GM23248 (cell line): ENCODE results near the gene HAGH. TPM values are rescaled to one million over a fixed set of nuclear protein-coding genes. Genes with fewer than 3 reads are reported as not detected.

Source experiments
- DNase-seq: peaks from one replicate; pipeline ENCODE4 v3.0.0-alpha.2; 2015
- H2AFZ ChIP-seq: fragments of 200-600 bp; sonication (generic); 2 replicates; pipeline ENCODE4 v1.6.1; 2016; ENCODE audit warnings: antibody characterized with exemption
- H3F3A ChIP-seq: fragments of 200-600 bp; sonication (generic); 2 replicates; pipeline ENCODE4 v1.6.1; 2016; ENCODE audit warnings: mild to moderate bottlenecking, antibody characterized with exemption, mixed run types; ENCODE audit not compliant: insufficient read depth
- H3K27ac ChIP-seq: fragments of 200-600 bp; sonication (generic); 2 replicates; pipeline ENCODE4 v1.5.1; 2016; ENCODE audit warnings: mild to moderate bottlenecking
- H3K27me3 ChIP-seq: fragments of 200-600 bp; sonication (generic); replicated peaks from 2 replicates; pipeline ENCODE4 v1.6.1; 2016; ENCODE audit warnings: mild to moderate bottlenecking; ENCODE audit not compliant: insufficient read depth
- H3K36me3 ChIP-seq: fragments of 200-600 bp; sonication (generic); 2 replicates; pipeline ENCODE4 v1.6.1; 2016; ENCODE audit warnings: low read depth, mild to moderate bottlenecking
- H3K4me1 ChIP-seq: fragments of 200-600 bp; sonication (generic); 2 replicates; pipeline ENCODE4 v1.6.1; 2016; ENCODE audit warnings: mild to moderate bottlenecking; ENCODE audit not compliant: insufficient read depth
- H3K4me2 ChIP-seq: fragments of 200-600 bp; sonication (generic); one replicate; pipeline ENCODE4 v1.6.1; 2016; ENCODE audit warnings: mild to moderate bottlenecking; ENCODE audit not compliant: unreplicated experiment
- H3K4me3 ChIP-seq: fragments of 200-600 bp; sonication (generic); 2 replicates; pipeline ENCODE4 v1.5.1; 2016; ENCODE audit warnings: mild to moderate bottlenecking
- H3K79me2 ChIP-seq: fragments of 200-600 bp; sonication (generic); 2 replicates; pipeline ENCODE4 v1.6.1; 2016; ENCODE audit warnings: mild to moderate bottlenecking; ENCODE audit not compliant: insufficient read depth
- H3K9ac ChIP-seq: fragments of 200-600 bp; sonication (generic); 2 replicates; pipeline ENCODE4 v1.6.1; 2016; ENCODE audit warnings: mild to moderate bottlenecking
- H3K9me2 ChIP-seq: fragments of 200-600 bp; sonication (generic); 2 replicates; pipeline ENCODE4 v1.6.1; 2016; ENCODE audit warnings: mixed run types, mild to moderate bottlenecking, moderate library complexity; ENCODE audit not compliant: insufficient read depth
- H3K9me3 ChIP-seq: fragments of 200-600 bp; sonication (generic); one replicate; pipeline ENCODE4 v1.6.1; 2017; ENCODE audit warnings: low read depth
- H4K20me1 ChIP-seq: fragments of 200-600 bp; sonication (generic); 2 replicates; pipeline ENCODE4 v1.6.0; 2016; ENCODE audit not compliant: insufficient read depth
- EZH2 ChIP-seq: fragments of 200-600 bp; sonication (generic); IDR thresholded peaks from 2 replicates; pipeline ENCODE4 v1.6.1; 2018; ENCODE audit warnings: antibody characterized with exemption, mild to moderate bottlenecking; ENCODE audit not compliant: insufficient read depth, poor library complexity, severe bottlenecking
- EZH2phosphoT487 ChIP-seq: fragments of 200-600 bp; sonication (generic); IDR thresholded peaks from 2 replicates; pipeline ENCODE4 v1.6.1; 2018; ENCODE audit warnings: antibody characterized with exemption, moderate library complexity, mild to moderate bottlenecking, low read depth; ENCODE audit not compliant: insufficient read depth
- WGBS, 2 experiments: methylation state at CpG; one replicate each; pipeline ENCODE4 v1.1.6; 2015 to 2017; ENCODE audit warnings: low lambda C conversion rate in 2 of 2, low coverage in 1 of 2; ENCODE audit errors: missing lambda C conversion rate in 2 of 2; 5-methylcytosine and 5-hydroxymethylcytosine counted together
- in situ Hi-C: fragments of 300-500 bp; cut with MboI; formaldehyde crosslinking; loops from 2 replicates; pipeline ENCODE4 v1.15.0; 2020
- polyA plus RNA-seq: library from polyadenylated mRNA; unstranded; fragments of >200 nt; fragmentation: Nextera tagmentation; extraction: Ambion mirVana; gene quantifications from 2 replicates; pipeline ENCODE4 v1.2.1, GENCODE V29; 2016
- total RNA-seq: library from RNA; depleted of rRNA; stranded (reverse); fragments of >200 nt; shearing (Covaris generic); gene quantifications from 2 replicates; pipeline ENCODE4 v1.2.3, GENCODE V29; 2014

HAGH gene
- total and polyA plus RNA-seq, 2 experiments from 2014 or later = 48.9 to 76.5 TPM

GRCh38 chr16:1817276-1817589, 9.4 kb downstream of the HAGH start:
- no peaks in the 10 kb centered on the region for H3K4me1 ChIP-seq
- peaks cover 7% of the 10 kb centered on the region for H3F3A ChIP-seq
- H3K27me3 ChIP-seq = no peaks in the 10 kb centered on the region
- no peak for DNase-seq
- H3K36me3 ChIP-seq = no peaks in the 10 kb centered on the region; the same call in 1 of the 2 replicates
- no peak overlapping the region for H3K4me3 ChIP-seq
- H2AFZ ChIP-seq = no peak overlapping the region
- H4K20me1 ChIP-seq = no peaks in the 10 kb centered on the region
- H3K79me2 ChIP-seq = no peaks in the 10 kb centered on the region
- H3K4me2 ChIP-seq = no peak overlapping the region
- no peaks in the 10 kb centered on the region for H3K9me3 ChIP-seq
- no peaks in the 10 kb centered on the region for H3K9me2 ChIP-seq
- H3K9ac ChIP-seq = no peak overlapping the region
- WGBS, 2 experiments = 79 to 88% methylated on average over 9 of the region's 9 CpGs
- no peak overlapping the region for H3K27ac ChIP-seq
- in situ Hi-C loops = no loop called here
- no peak for TF ChIP-seq EZH2phosphoT487
- TF ChIP-seq EZH2 = no peak

GRCh38 chr16:1816396-1817275, 10.0 kb downstream of the HAGH start:
- in situ Hi-C loops = no loop called here
- Histone ChIP-seq H4K20me1 (no peaks in the 10 kb centered on the region), H3K4me1 (no peaks in the 10 kb centered on the region), H3K79me2 (no peaks in the 10 kb centered on the region), H3K9me3 (no peaks in the 10 kb centered on the region), H3K27me3 (no peaks in the 10 kb centered on the region), H3K27ac (no peak overlapping the region), H3K4me2 (no peak overlapping the region), H3K9ac (no peak overlapping the region), H2AFZ (no peak overlapping the region), H3K9me2 (no peaks in the 10 kb centered on the region), H3K4me3 (no peak overlapping the region), H3F3A (peaks cover 7% of the 10 kb centered on the region), H3K36me3 (no peaks in the 10 kb centered on the region; the same call in 1 of the 2 replicates)
- DNase-seq = no peak
- TF ChIP-seq EZH2 = no peak
- TF ChIP-seq EZH2phosphoT487 = no peak
- 91 to 92% methylated on average over 35 to 40 of the region's 40 CpGs for WGBS, 2 experiments

GRCh38 chr16:1815461-1815860, 11.2 kb downstream of the HAGH start:
- no peak for DNase-seq
- no peak for TF ChIP-seq EZH2phosphoT487
- TF ChIP-seq EZH2 = no peak
- WGBS, 2 experiments = 89 to 90% methylated on average over 11 of the region's 11 CpGs
- H3K4me1 ChIP-seq = no peaks in the 10 kb centered on the region
- H3K36me3 ChIP-seq = no peaks in the 10 kb centered on the region; the same call in 1 of the 2 replicates
- H3K27me3 ChIP-seq = no peaks in the 10 kb centered on the region
- H3K4me3 ChIP-seq = no peak overlapping the region
- H3K27ac ChIP-seq = no peak overlapping the region
- no peaks in the 10 kb centered on the region for H3K79me2 ChIP-seq
- no peak overlapping the region for H3K9ac ChIP-seq
- H3K9me3 ChIP-seq = no peaks in the 10 kb centered on the region
- H2AFZ ChIP-seq = no peak overlapping the region
- no peak overlapping the region for H3K4me2 ChIP-seq
- H4K20me1 ChIP-seq = no peaks in the 10 kb centered on the region
- no peaks in the 10 kb centered on the region for H3K9me2 ChIP-seq
- in situ Hi-C loops = no loop called here
- H3F3A ChIP-seq = peaks cover 7% of the 10 kb centered on the region

- TF ChIP-seq EZH2phosphoT487 (no peak), EZH2 (no peak)
- Histone ChIP-seq H3K27me3 (no peaks in the 10 kb centered on the region), H3K9me2 (no peaks in the 10 kb centered on the region), H3K36me3 (no peaks in the 10 kb centered on the region; the same call in 1 of the 2 replicates), H2AFZ (no peak overlapping the region), H3K79me2 (no peaks in the 10 kb centered on the region), H3K4me2 (peak overlapping the region; percentile 14), H3K4me1 (no peaks in the 10 kb centered on the region), H3K9me3 (no peaks in the 10 kb centered on the region), H3K9ac (no peak overlapping the region), H3K27ac (no peak overlapping the region), H3K4me3 (no peak overlapping the region), H3F3A (peaks cover 7% of the 10 kb centered on the region), H4K20me1 (no peaks in the 10 kb centered on the region)
- peak; percentile 80 for DNase-seq
- in situ Hi-C loops = no loop called here
- 32 to 33% methylated on average over 17 of the region's 17 CpGs for WGBS, 2 experiments
Measured at GRCh38 chr16:1812732-1813163, 13.9 kb downstream of the HAGH start.
